ENCODE results near the gene MAN1B1. TPM values are rescaled to one million over a fixed set of nuclear protein-coding genes. Genes with fewer than 3 reads are reported as not detected.

Gene MAN1B1
- total RNA-seq, 1 experiment from 2014 or later, result 46.5 TPM

GRCh38 chr9:137077010-137077747 lies 9.6 kb upstream of the MAN1B1 start, which contains the start of gene UAP1L1:
TSS of gene UAP1L1 (plus strand) at chr9:137077517. CDS start at chr9:137077533, 16 bp downstream.
- ChIA-PET POLR2A (interaction anchor here (1.0 to 2.4 kb wide), 2 partner anchors 9 kb away, joined by 3 to 8 read pairs; partner anchors contain the start of gene MAN1B1), CTCF (interaction anchor here (1.4 to 1.6 kb wide), 2 partner anchors 9 to 48 kb away, joined by 3 to 4 read pairs; no protein-coding TSS in a partner anchor)
- intact Hi-C loops (cut with micrococcal nuclease), result no loop called here

DNA sequence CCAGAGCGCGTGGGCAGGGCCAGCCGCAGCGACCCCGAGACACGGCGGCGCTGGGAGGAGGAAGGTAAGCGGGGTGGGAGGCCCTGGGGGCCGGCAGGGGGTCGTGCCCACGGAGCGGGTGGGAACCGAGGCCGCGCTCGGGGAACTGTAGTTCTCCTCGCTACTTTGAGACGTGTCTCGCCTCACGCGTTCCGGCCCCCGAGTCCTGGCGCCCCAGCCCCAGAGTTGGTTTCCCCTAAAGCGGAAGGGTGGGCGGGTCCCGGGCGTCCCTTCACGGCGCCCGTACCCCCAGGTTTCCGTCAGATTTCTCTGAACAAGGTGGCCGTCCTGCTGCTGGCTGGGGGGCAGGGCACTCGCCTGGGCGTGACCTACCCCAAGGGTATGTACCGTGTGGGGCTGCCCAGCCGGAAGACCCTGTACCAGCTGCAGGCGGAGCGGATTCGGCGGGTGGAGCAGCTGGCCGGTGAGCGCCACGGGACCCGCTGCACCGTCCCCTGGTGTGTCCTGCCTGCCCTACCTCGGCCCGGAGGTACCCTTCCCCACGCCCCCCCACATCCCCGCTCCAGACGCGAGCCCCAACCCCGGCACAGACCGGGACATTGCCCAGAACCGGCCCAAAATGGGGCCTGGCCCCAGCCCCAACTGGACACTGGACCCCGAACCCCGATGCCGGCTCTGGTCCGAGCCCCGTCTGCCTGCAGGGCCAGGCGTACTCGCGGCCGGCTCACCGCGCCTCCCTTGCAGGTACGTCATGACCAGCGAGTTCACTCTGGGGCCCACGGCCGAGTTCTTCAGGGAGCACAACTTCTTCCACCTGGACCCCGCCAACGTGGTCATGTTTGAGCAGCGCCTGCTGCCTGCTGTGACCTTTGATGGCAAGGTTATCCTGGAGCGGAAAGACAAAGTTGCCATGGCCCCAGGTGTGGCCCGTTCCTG lies 8.8 kb upstream of the MAN1B1 start:
- Mint-ChIP-seq H3K4me3 (ENCODE audit: unreplicated experiment) (peak overlapping the region; percentile 12), H3K9me3 (ENCODE audit: unreplicated experiment) (no peaks in the 10 kb centered on the region), H3K36me3 (ENCODE audit: insufficient read depth, unreplicated experiment) (no peaks in the 10 kb centered on the region), H3K27ac (ENCODE audit: low read depth, unreplicated experiment) (no peak overlapping the region), H3K27me3 (ENCODE audit: insufficient read depth, unreplicated experiment) (no peaks in the 10 kb centered on the region), H3K4me1 (ENCODE audit: insufficient read depth, unreplicated experiment) (peaks cover 4% of the 10 kb centered on the region)
- ChIA-PET CTCF (interaction anchor here (1.4 to 1.6 kb wide), 2 partner anchors 10 to 49 kb away, joined by 3 to 4 read pairs; no protein-coding TSS in a partner anchor), POLR2A (interaction anchor here (2.4 kb wide), 1 partner anchor 9 kb away, joined by 8 read pairs; the partner anchor contains the start of gene MAN1B1)
- TF ChIP-seq, protein P1, sequence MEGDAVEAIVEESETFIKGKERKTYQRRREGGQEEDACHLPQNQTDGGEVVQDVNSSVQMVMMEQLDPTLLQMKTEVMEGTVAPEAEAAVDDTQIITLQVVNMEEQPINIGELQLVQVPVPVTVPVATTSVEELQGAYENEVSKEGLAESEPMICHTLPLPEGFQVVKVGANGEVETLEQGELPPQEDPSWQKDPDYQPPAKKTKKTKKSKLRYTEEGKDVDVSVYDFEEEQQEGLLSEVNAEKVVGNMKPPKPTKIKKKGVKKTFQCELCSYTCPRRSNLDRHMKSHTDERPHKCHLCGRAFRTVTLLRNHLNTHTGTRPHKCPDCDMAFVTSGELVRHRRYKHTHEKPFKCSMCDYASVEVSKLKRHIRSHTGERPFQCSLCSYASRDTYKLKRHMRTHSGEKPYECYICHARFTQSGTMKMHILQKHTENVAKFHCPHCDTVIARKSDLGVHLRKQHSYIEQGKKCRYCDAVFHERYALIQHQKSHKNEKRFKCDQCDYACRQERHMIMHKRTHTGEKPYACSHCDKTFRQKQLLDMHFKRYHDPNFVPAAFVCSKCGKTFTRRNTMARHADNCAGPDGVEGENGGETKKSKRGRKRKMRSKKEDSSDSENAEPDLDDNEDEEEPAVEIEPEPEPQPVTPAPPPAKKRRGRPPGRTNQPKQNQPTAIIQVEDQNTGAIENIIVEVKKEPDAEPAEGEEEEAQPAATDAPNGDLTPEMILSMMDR (IDR thresholded peaks at IDR 0.05; ENCODE audit: unreplicated experiment), result no peak
- no TSS peak for BruUV-seq (replicated peaks)
- no peak for DNase-seq (ENCODE audit: unreplicated experiment)
- intact Hi-C loops (cut with micrococcal nuclease), result no loop called here

More at GRCh38 chr9:137077010-137077747, 9.6 kb upstream of the MAN1B1 start, which contains the start of gene UAP1L1:
- no peak for DNase-seq (ENCODE audit: unreplicated experiment)
- Mint-ChIP-seq H3K4me1 (ENCODE audit: insufficient read depth, unreplicated experiment) (no peaks in the 10 kb centered on the region), H3K4me3 (ENCODE audit: unreplicated experiment) (peak within 1 kb of the TSS; percentile 19), H3K36me3 (ENCODE audit: insufficient read depth, unreplicated experiment) (no peaks in the 10 kb centered on the region), H3K9me3 (ENCODE audit: unreplicated experiment) (no peaks in the 10 kb centered on the region), H3K27ac (ENCODE audit: low read depth, unreplicated experiment) (no peak within 1 kb of the TSS), H3K27me3 (ENCODE audit: insufficient read depth, unreplicated experiment) (no peaks in the 10 kb centered on the region)
- TF ChIP-seq, protein P1 (IDR thresholded peaks at IDR 0.05; ENCODE audit: unreplicated experiment), result no peak
- no TSS peak for BruUV-seq (replicated peaks)

DNA sequence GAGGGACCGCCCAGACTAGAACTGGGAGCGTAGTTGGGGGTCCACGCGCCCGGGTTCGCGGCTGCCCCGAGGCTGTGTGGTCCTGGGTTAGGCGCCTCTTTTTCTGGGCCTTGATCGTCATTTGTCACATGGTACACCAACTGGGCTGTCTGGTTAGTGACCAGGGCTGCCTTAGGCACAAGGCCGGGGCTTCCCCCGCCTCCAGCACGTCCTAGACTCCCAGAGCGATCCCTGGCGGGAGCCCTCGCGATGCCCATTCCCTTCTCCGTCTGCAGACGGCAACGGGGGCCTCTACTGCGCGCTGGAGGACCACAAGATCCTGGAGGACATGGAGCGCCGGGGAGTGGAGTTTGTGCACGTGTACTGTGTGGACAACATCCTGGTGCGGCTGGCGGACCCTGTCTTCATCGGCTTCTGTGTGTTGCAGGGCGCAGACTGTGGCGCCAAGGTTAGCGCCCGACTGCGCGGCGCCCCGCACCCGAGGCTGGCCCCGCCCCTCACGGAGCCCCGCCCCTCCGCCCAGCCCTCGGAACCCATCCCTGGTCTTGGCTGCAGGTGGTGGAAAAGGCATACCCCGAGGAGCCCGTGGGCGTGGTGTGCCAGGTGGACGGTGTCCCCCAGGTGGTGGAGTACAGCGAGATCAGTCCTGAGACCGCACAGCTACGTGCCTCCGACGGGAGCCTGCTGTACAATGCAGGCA lies 7.9 kb upstream of the MAN1B1 start:
- Mint-ChIP-seq H3K4me1 (ENCODE audit: insufficient read depth, unreplicated experiment) (peaks cover 12% of the 10 kb centered on the region), H3K27me3 (ENCODE audit: insufficient read depth, unreplicated experiment) (no peaks in the 10 kb centered on the region), H3K4me3 (ENCODE audit: unreplicated experiment) (no peak overlapping the region), H3K36me3 (ENCODE audit: insufficient read depth, unreplicated experiment) (no peaks in the 10 kb centered on the region), H3K9me3 (ENCODE audit: unreplicated experiment) (no peaks in the 10 kb centered on the region), H3K27ac (ENCODE audit: low read depth, unreplicated experiment) (no peak overlapping the region)
- CTCF ChIA-PET, result no interaction called here
- POLR2A ChIA-PET, result interaction anchor here (2.4 kb wide), 1 partner anchor 8 kb away, joined by 8 read pairs; the partner anchor contains the start of gene MAN1B1
- BruUV-seq (replicated peaks), result no TSS peak
- TF ChIP-seq, protein P1 (IDR thresholded peaks at IDR 0.05; ENCODE audit: unreplicated experiment), result no peak
- DNase-seq (ENCODE audit: unreplicated experiment), result no peak
- intact Hi-C loops (cut with micrococcal nuclease), result no loop called here

Data from MCF 10A (cell line).